Activated naive CD4-positive, alpha-beta T cell treated with Interleukin-2 at 50 U/mL for 16 hours (primary cell): ENCODE data around the gene STK11.

Source experiments
- DNase-seq: peaks from one replicate; pipeline ENCODE4 v3.0.0-alpha.2; 2020

The STK11 gene

DNA sequence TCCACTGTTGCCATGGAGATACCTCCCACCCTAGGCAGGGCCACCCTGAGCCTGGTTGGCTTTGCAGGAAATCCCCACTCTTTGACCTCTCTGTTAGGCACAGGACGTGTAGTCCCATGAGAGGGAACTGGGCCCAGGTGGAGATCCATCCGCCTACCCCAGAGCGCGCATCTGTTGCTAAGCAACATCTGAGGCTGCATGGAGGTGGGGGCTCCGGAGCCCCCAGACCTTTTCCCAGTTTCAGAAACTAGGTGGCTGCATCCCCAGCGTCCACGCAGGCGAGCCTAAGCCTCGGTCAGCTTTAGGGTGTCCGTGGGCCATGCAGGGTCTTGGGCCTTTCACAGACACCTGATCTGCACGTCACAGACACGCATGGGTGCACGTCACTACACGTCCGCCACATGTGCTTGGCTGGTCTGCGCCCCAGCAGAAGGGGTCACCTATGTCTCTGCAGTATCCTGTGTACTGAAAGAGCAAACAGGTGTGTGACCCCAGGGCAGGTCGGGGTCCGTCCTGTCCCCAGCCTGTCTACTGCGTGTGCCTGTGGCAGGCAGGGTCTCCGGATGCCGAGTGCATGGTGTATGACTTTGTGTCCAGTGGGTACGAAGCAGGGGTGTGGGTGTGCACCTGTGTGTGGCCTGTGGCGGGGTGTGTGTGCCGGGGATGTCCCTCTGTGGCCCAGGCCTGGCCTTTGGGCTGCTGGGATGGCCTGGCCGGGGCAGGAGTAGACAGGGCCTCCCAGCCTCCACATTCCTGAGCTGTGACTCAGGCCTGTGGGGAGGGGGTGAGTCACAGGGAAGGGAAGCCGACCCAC, 59.4 kb downstream of the STK11 start:
- no peak for DNase-seq

DNA sequence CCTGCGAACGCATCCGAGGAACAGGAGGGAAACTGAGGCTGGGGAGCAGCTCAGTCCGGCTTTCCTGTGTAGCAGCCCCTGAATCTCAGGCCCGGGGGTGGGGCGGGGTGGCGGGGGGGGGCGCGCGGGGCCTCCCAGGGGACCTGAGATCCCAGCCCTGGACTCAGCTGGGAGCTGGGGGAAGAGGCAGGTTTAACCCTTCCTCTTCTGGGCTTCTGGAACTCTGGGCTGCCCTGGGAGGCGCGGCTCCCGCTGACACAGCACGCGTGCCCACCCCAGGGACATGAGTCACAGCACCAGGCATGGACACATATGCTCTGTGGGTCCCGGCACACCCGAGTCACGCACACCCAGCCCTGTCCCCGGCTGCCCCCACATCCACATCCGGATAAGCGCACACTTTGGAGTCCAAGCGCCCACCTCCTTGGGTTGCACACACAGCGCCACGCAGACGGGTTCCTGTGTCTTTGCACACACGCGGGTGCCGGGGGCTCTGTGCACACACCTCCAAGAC, 60.1 kb downstream of the STK11 start:
- DNase-seq: peak; percentile 47

DNA sequence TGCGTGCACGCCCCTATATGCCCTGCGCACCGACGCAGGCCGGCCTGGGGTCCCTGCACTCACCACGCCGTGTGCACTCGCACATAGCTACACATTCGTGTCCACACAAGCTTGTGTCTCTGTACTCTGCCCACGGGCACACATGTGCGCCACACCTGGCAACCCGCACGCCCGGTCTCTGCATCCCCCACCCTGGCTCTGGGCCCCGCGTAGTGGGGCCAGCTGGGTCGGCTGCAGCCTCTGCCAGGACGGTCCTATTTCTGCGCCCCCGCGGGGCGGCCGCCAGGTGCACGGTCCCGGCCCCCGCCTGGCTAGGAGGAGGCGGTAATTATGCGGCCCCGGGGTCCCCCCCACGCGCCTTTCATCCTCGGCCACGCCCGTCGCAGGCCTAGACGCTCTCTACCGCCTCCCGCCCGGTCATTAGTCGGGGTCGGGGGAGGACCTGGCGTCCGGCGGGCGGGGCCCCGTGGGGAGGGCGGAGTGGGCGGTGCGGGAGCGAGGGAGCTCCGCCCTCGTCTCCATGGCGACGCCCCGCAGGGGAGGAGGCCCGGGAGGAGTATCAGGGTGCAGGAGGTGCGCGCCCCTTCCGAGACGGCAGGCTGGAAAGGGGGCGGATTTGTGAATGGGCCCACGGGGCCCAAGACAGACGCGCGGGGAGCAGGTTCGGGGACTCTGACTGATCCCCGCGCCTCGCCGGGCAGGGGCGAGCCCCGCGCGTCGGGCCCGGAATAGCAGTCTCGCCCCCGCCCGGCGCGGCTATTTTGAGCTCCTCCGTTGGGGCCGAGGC, 60.7 kb downstream of the STK11 start:
- peak; percentile 82 for DNase-seq

DNA sequence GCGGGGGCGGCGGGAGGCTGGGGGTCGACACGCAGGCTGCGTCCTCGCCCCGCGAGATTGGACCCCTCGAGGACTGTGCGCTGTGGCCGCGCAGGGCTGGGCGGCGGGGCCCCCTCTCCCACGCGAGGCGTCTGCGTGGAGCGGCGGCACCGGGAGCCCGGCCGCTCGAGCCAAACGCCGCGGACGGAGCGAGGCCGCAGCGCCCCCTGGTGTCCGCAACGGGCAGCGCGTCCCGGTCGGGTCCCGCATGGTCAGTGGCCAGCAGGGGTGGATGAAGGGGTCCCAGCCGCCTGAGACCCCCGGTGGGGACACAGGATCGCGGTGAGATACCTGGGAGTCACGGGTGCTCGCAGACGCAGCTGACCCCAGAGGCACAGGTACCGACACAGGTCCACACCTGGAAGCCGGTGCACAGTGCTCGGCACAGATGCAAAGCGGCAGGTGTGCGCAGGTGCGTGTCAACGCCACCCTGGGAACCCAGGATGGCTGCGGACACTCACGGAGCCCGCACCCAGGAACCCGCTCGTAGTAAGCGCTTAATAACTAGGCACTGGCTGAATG, 61.4 kb downstream of the STK11 start:
- DNase-seq: peak; percentile 75

DNA sequence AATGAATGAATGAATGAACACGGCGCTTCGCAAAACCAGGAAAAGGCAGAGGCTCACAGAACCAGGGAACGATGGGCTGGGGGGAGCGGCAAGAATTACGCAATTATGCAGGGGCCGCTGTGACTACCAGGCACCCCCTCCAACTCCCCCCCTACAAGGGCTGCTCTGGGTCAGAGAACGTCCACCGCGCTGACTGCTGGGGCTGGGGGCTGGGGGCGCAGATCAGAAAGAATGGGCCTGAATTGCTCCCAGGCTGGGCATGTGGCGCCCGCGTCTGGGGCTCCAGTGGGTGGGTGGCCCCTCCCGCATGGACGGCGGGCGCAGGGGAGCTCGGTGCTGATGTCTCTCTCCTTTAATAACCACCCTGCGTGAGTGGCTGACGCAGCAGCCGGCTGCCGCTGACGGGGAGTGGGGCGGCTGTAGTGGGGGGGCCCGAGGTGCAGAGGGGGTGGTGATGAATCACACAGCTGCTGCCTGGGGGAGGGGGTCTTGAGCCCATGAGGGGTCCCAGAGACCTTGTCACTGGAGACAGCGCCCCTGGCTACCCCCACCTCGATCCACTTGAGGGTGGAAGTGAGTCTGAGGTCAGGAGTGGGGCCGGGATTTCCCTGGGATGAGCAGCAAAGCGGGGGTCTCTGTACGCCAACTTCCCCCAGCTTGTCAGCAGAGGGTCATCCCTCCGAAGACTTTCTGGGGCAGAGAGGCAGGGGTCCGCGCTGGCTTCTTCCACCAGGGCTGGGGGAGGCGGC, 62.1 kb downstream of the STK11 start:
- peak; percentile 25 for DNase-seq

DNA sequence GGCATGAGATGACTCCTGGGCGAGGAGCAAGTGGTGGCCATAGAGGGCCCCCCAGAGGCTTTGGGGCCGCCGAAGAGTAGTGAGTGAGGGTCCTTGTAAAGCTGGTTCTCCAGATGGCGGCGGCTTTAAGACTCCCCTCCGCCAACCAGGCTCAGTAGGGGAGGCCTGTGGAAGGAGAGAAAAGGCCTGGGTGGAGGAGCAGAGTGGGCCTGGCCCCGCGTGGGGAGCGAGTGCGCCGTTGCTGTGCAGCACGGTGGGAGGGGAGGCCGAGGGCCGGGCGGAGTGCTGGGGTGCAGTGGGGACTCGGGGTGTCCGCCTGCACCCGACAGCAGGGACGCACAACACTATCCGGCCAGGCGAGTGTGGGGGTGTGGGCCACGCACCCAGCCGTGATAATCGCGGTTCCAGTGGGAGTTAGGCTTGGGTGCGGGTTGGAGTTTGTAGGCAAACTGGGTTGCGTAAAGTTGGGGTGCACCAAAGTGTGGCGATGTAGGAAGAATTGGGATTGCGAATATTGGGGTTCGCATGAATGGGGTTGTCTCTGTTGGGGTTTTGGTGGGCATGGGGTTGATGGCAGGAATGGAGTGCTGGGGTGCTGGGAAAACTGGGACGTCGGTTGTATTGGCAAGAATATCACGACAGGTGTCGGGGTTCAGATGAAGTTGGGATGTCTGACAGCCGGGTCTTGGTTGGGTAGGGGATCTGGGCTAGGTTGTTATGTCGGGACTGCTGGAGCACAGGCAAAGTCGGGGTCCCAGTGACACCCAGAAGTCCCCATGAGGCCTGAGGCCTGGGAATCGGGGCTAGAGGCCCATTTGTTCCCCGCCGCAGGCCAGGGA, 62.9 kb downstream of the STK11 start:
- DNase-seq: no peak

DNA sequence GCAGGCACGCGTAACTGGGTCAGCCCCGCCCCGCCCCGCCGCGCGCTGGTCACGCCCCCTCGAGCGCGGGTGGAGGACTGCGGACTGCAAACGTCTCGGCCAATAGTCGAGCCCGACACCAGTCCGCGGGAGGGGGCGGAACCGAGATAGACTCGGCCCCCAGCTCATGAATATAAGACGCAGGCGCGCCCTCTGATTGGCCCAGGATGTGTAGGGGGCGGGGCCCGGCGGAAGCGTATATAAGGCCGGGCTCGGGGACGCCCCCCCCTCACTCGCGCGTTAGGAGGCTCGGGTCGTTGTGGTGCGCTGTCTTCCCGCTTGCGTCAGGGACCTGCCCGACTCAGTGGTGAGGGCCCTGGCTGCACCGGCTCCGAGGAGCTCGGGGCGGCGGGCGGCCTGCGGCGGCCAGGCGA, 63.5 kb downstream of the STK11 start, which contains the start of gene CIRBP:
CIRBP (plus strand) TSS at position 268 of the 413 bp plus-strand sequence. CDS start 1,602 bp downstream, outside the sequence.
- peak; percentile 100 for DNase-seq

DNA sequence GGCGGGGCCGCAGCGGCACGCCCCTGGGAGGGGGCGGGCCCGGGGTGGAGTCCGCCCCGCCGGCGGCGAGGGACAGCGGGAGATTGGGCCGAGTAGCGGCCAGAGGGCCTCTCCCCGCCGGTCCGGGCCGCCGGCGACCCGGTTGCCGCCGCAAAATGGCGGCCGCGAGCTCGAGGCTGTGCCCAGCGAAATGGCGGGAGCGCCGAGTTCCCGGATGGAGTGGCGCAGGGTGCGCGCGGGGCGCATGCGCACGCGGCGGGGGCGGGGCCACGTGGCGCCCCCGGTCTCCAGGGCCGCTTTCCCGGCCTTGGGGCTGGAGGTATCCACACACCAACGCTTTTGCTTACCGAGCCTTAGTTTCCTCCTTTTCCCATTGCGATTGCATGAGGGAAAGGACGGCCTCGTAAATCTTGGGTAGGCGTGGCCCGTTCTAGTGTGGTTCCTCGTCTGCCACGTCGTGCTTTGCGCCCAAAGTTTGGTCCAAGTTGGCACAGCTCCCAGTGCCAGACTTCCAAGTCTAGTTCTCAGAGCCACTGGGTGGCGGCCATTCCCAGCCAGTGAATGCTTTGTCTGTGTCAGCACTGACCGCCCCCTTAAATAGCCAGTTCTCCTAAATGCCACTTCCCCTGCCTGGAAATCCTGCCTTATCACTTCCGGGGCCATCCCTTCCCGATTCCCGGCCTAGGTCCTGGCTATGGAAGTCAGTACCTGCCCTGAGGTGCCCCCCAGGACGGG, 64.1 kb downstream of the STK11 start:
- DNase-seq: peak; percentile 86

DNA sequence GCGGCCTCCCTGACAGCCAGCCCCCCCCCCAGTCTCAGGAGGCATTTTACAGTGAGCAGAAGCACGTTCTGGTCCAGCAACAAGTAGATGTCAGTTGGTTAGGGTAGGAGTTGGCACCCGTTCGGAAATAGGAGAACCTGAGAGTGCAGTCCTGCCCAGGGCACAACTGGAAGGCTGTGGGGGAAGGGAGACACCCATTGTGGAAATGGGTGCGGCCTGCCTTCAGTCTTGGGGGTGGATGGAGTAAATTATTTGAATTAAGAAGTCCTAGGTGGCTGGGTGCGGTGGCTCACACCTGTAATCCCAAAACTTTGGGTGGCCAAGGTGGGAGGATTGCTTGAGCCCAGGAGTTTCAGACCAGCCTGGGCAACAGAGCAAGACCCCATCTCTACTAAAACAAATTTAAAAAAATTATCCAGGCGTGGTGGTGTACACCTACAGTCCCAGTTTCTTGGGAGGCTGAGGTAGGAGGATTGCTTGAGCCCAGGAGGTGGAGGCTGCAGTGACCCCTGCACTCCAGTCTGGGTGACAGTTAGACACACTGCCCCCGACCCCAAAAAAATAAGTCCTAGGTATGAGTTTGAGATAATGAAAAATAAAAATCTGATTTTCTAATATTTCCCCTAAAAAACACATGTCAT, 64.8 kb downstream of the STK11 start:
- DNase-seq: peak; percentile 33

DNA sequence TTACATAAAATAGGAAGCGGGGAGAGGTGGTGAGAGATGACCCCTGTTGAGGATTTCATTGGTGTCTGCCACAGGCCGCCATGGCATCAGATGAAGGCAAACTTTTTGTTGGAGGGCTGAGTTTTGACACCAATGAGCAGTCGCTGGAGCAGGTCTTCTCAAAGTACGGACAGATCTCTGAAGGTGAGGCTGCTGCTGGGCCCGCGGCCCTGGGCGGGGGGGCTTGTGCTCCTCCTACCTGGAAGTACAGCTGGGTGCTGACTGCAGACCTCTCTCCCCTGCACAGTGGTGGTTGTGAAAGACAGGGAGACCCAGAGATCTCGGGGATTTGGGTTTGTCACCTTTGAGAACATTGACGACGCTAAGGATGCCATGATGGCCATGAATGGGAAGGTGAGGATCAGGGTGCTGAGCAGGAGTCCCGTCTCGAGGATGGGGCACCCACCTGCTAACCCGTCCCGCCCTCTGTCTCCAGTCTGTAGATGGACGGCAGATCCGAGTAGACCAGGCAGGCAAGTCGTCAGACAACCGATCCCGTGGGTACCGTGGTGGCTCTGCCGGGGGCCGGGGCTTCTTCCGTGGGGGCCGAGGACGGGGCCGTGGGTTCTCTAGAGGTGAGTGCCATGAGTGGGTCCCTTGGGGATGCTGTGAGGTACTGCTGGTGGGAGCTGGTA, 65.4 kb downstream of the STK11 start:
- DNase-seq: no peak

DNA sequence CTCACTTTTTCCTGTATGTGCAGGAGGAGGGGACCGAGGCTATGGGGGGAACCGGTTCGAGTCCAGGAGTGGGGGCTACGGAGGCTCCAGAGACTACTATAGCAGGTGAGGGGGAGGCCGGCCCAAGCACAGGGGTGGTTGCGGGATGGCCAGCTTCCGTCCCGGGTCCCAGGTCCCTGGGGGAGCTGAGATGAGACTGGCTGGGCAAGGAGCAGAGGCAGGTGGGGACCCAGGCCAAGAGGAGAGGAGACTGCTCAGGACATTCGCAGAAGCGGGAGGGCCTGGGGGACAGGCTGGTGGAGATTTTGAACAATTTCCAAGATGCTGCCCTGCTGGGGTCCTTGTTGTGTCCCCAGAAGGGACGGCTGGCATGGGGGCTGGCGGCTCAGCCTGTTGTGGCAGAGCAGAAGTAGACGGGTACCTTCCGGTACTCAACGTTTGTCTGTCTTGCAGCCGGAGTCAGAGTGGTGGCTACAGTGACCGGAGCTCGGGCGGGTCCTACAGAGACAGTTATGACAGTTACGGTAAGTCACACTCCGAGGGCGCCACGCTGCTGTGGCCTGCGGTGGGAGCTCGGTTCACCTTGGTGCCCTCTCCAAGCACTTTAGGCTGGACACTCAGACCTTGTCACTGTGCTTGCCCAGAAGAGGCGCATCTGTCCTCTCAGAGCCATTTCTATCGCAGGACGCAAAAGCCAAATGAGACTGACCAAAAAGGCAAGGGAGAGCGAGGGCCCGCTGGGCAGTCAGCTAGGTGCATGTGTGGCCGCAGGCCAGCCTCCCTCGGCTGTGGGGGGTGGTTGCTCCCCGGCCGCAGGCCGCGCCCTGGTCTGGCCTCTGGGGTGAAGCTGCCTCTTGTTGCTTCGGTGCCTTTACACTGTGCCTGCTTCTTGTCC, 66.2 kb downstream of the STK11 start:
- no peak for DNase-seq

DNA sequence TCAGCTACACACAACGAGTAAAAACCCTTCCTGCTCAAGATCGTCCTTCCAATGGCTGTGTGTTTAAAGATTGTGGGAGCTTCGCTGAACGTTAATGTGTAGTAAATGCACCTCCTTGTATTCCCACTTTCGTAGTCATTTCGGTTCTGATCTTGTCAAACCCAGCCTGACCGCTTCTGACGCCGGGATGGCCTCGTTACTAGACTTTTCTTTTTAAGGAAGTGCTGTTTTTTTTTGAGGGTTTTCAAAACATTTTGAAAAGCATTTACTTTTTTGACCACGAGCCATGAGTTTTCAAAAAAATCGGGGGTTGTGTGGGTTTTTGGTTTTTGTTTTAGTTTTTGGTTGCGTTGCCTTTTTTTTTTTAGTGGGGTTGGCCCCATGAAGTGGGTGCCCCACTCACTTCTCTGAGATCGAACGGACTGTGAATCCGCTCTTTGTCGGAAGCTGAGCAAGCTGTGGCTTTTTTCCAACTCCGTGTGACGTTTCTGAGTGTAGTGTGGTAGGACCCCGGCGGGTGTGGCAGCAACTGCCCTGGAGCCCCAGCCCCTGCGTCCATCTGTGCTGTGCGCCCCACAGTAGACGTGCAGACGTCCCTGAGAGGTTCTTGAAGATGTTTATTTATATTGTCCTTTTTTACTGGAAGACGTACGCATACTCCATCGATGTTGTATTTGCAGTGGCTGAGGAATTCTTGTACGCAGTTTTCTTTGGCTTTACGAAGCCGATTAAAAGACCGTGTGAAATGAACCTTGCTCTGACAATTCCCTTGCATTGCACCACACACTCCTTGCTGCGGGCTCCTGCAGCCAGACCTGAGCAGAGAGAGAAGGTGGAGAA, 67.1 kb downstream of the STK11 start:
- no peak for DNase-seq

DNA sequence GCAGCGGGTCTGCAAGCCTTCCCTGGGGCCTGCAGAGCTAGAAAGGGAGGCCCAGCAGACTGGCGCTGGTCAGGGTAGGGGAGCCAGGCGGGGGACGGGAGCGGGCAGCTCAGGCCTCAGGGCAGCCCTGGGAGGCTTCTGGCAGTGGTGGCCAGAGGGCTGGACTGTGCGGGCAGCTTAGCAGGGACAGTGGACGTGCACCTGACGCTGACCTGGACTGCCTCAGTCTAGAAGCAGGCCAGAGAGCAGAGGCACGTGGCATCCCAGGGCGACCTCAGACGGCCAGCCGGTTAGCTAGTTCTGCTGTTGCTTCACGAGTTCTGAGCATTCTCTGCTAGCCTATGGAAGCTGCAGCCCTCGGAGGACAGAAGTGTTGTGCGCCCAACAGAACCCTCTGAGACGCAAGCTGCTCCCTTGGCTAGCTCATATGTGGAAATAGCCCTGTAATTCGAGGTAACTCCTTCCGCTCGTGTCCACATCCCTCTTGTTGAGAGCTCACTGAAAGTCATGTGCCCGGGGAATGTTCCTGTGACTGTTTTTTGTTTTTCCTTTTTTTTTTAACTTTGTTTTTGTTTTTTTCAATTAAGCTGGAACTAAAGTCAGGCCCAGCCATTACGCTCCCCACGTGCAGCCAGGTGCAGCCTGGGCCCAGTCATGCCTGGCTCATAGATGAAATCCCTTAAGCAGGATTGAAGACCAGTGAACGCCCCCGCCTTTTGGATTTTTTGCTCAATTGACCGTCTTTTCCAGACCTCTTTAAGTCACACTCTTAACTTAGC, 67.9 kb downstream of the STK11 start:
- no peak for DNase-seq

DNA sequence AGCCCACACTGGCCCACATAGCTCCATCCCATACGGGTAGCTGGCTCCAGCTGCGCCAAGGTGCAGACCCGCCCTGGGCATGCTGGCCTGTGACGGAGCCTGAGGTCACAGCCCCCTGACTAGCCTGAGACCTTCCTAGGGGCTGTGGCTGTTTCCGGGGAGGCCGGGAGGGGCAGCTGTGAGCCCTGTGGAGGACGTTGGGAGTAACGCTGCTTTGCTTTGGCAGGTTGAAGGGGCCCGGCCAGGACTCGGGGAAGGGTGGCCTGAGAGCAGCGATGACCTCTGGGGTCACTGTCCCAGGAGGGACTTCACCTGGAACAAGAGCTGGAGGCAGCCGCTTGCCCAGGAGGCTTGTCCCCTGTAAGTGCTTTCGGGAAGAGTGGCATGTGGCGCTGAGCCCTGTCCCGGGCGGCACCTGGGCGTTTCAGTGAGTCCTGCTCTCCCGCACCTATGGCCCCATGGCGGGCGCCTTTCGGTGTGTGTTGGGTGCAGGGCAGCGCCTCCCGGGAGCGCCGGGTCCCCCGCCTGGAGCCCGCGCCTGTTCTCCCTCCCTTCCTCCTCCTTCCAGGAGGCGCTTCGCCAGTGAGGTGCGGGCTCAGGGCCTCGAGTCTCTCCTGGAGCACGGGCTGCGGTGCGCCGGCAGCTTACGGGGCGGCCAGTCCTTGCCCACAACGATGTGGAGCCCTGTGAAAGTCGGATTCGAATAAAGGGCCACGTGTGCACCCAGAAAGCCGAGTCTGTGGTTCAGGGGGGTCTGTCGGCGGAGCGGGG, 68.7 kb downstream of the STK11 start:
- no peak for DNase-seq

DNA sequence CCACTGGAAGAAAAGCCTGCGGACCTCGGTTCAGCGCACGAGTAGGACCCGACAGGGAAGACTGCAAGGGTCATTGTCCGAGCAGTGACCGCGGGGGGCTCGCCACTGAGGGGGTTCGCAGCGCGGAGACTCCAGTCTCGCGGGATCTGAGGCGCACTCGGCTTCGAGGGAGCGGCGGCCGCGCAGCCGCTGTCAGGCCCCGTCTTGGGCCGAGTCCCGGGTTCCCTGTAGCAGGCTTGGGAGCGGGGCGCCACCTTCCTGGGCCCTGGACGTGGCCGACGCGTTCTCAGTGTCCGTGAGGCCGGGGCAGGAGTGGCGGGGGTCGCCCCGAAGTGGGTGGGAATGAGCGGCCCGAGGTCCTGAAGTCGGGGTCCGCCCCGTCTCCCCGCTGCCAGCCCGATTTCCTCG, 69.3 kb downstream of the STK11 start:
- no peak for DNase-seq
